GM23338 (cell line): Measurements from ENCODE around the gene MAPK11. TPM values are rescaled to one million over a fixed set of nuclear protein-coding genes. Genes with fewer than 3 reads are reported as not detected.

ENCODE experiments used
- CTCF ChIP-seq, 2 experiments: fragments of 200-600 bp in 1 of 2; sonication (generic) in 1 of 2; conservative IDR thresholded peaks; 2 replicates each; pipeline versions ENCODE4 v1.5.1 to v1.6.1; 2016 to 2017; ENCODE audit warnings: antibody characterized with exemption in 2 of 2, low read depth in 2 of 2, mild to moderate bottlenecking in 2 of 2, moderate library complexity in 1 of 2
- JUNB ChIP-seq: IDR thresholded peaks from one replicate; pipeline ENCODE4 v1.6.1; 2016; ENCODE audit warnings: antibody characterized with exemption; ENCODE audit not compliant: unreplicated experiment
- POLR2AphosphoS5 ChIP-seq: IDR thresholded peaks from 2 replicates; pipeline ENCODE4 v1.6.1; 2016; ENCODE audit warnings: antibody characterized with exemption, low read depth
- REST ChIP-seq: IDR thresholded peaks from one replicate; pipeline ENCODE4 v1.6.1; 2018; ENCODE audit warnings: antibody characterized with exemption; ENCODE audit not compliant: unreplicated experiment
- STAT1 ChIP-seq: IDR thresholded peaks from one replicate; pipeline ENCODE4 v1.6.1; 2016; ENCODE audit warnings: antibody characterized with exemption; ENCODE audit not compliant: unreplicated experiment
- ZNF331 ChIP-seq: fragments of 250-450 bp; sonication (Bioruptor Pico); IDR thresholded peaks from 2 replicates; pipeline ENCODE4 v1.5.0; 2020; ENCODE audit warnings: low read depth, mild to moderate bottlenecking, moderate library complexity
- ZNF462 ChIP-seq: fragments of 250-450 bp; sonication (Bioruptor Pico); IDR thresholded peaks from 2 replicates; pipeline ENCODE4 v1.5.0; 2020; ENCODE audit warnings: mild to moderate bottlenecking, moderate library complexity
- polyA plus RNA-seq: library from polyadenylated mRNA; unstranded; fragments of >200 nt; fragmentation: Nextera tagmentation; extraction: Ambion mirVana; gene quantifications from 2 replicates; pipeline ENCODE4 v1.2.1, GENCODE V29; 2016
- total RNA-seq: library from RNA; depleted of rRNA; stranded (reverse); fragments of >200 nt; shearing (Covaris generic); gene quantifications from 2 replicates; pipeline ENCODE4 v1.2.3, GENCODE V29; 2014

MAPK11 gene
- total and polyA plus RNA-seq, 2 experiments from 2014 or later, result 0.34 to 1.9 TPM

- TF ChIP-seq ZNF462 (CRISPR knock-in tag) (no peak), STAT1 (no peak), POLR2AphosphoS5 (no peak), CTCF (conservative IDR thresholded peaks at IDR 0.05; ENCODE audit: low read depth in 2 of 2) (no peak), REST (no peak), ZNF331 (no peak), JUNB (no peak)
These were observed 31.9 kb upstream of the MAPK11 start (continued) for GRCh38 chr22:50302041-50302541.
